PFSK-1 (cell line): ENCODE data around the gene CRB2.

Experiments
- POLR2AphosphoS5 ChIP-seq: IDR thresholded peaks from 2 replicates; pipeline ENCODE4 v1.6.1; 2012; ENCODE audit warnings: low read depth, mild to moderate bottlenecking, control low read depth, low read length, moderate library complexity
- SIN3A ChIP-seq: IDR thresholded peaks from 2 replicates; pipeline ENCODE4 v1.6.1; 2012; ENCODE audit warnings: mild to moderate bottlenecking, low read length, moderate library complexity, borderline replicate concordance; ENCODE audit not compliant: insufficient read depth
- TAF1 ChIP-seq: IDR thresholded peaks from 2 replicates; pipeline ENCODE4 v1.6.1; 2012; ENCODE audit warnings: low read length, control low read depth, borderline replicate concordance; ENCODE audit not compliant: insufficient read depth

DNA sequence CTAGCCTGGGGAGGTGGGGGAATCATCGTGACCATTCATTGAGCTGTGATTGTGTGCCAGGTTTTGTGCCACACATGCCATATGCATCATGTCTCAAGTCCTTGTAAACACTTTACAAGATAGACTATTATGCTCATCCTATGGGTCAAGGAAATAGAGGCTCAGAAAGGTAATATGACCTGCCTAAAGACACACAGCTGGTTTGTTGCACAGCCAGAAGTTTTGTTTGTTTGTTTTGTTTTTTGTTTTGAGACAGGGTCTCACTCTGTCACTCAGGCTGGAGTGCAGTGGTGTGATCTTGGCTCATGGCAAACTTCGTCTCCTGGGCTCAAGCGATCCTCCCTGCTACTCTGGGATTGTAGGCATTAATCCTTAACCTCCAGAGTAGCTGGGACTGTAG is 21.4 kb upstream of the CRB2 start:
- no peak for TF ChIP-seq POLR2AphosphoS5
- TF ChIP-seq TAF1: no peak
- TF ChIP-seq SIN3A: no peak
